ENCODE measurements around the gene MAP4K5.

DNA sequence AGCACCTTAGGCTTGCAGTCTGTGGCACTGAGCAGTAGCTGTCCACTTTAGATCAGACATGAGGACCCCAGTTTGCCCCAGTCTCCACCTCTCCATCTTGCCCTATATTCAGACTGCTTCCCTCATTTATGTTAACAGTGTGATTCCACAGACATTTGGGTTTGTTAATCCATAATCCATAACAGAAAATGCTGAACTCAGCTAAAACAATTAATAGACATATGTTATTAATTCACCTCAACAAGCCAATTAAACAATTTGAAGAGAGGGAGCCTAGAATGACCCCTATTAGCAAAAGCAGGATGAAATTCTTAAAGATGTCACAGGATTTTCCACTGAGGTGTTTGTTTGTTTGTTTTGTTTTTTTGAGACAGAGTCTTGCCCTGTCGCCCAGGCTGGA is 144.8 kb downstream of the MAP4K5 start:
- TF ChIP-seq CTCF (IDR thresholded peaks at IDR 0.05; ENCODE audit: low read length): no peak
- no peak for TF ChIP-seq EZH2phosphoT487 (IDR thresholded peaks at IDR 0.05; ENCODE audit: low read length)
- TF ChIP-seq EZH2 (optimal IDR thresholded peaks at IDR 0.05; ENCODE audit: low read depth, low read length): no peak
